K562 (cell line): ENCODE data around the gene TBX6. TPM values are rescaled to one million over a fixed set of nuclear protein-coding genes. Genes with fewer than 3 reads are reported as not detected.

Experiments used
- CXXC5 ChIP-seq: fragments of 250-450 bp; sonication (Bioruptor Pico); IDR thresholded peaks from 2 replicates; pipeline ENCODE4 v1.8.0; 2022; ENCODE audit warnings: inconsistent platforms, mild to moderate bottlenecking, moderate library complexity
- DDX20 ChIP-seq: fragments of 450-650 bp; IDR thresholded peaks from 2 replicates; pipeline ENCODE4 v1.6.1; 2016; ENCODE audit warnings: missing genetic modification characterization, low read depth, mild to moderate bottlenecking, missing compliant biosample characterization, moderate library complexity
- ELF1 ChIP-seq: fragments of 200-800 bp; sonication (Bioruptor generic); IDR thresholded peaks from 2 replicates; pipeline ENCODE4 v1.6.1; 2016; ENCODE audit warnings: missing genetic modification characterization, missing compliant biosample characterization
- ETV5 ChIP-seq: sonication (generic); formaldehyde crosslinking; IDR thresholded peaks from 2 replicates; pipeline ENCODE4 v1.4.0; 2020; ENCODE audit warnings: low read depth, mild to moderate bottlenecking, missing genetic modification reagents
- FIP1L1 ChIP-seq: fragments of 200-400 bp; formaldehyde crosslinking; IDR thresholded peaks from 2 replicates; pipeline ENCODE4 v1.6.1; 2018; ENCODE audit warnings: mild to moderate bottlenecking, low read depth, low read length; ENCODE audit not compliant: poor library complexity, severe bottlenecking
- HCFC1 ChIP-seq: IDR thresholded peaks from 2 replicates; pipeline ENCODE4 v1.6.1; 2012; ENCODE audit warnings: low read depth, low read length, improper control_type of control experiment
- JUND ChIP-seq, 2 experiments: IDR thresholded peaks; 2 replicates in 1 of 2; 3 replicates in 1 of 2; pipeline ENCODE4 v1.6.1; 2011; ENCODE audit warnings: borderline replicate concordance in 2 of 2, low read depth in 2 of 2, low read length in 2 of 2, improper control_type of control experiment in 1 of 2, missing biosample characterization in 1 of 2, missing genetic modification characterization in 1 of 2, missing genetic modification reagents in 1 of 2
- MAZ ChIP-seq, 2 experiments: fragments of 450-650 bp in 1 of 2; sonication (generic) in 1 of 2; formaldehyde crosslinking; IDR thresholded peaks in 1 of 2; conservative IDR thresholded peaks in 1 of 2; 2 replicates each; pipeline versions ENCODE4 v1.4.0 to v1.5.0; 2020; ENCODE audit warnings: mild to moderate bottlenecking in 1 of 2, missing genetic modification reagents in 1 of 2
- MTA3 ChIP-seq: fragments of 450-650 bp; formaldehyde crosslinking; IDR thresholded peaks from 2 replicates; pipeline ENCODE4 v1.6.1; 2017; ENCODE audit warnings: mild to moderate bottlenecking, borderline replicate concordance
- PHF20 ChIP-seq: fragments of 450-650 bp; IDR thresholded peaks from 2 replicates; pipeline ENCODE4 v1.6.1; 2018; ENCODE audit not compliant: partially characterized antibody
- TEAD1 ChIP-seq, 2 experiments: fragments of 450-650 bp in 1 of 2; sonication (generic) in 1 of 2; formaldehyde crosslinking; IDR thresholded peaks; 2 replicates each; pipeline versions ENCODE4 v1.4.0 to v1.8.0; 2020 to 2022; ENCODE audit warnings: mild to moderate bottlenecking in 2 of 2, missing genetic modification reagents in 1 of 2
- ZFX ChIP-seq: sonication (generic); formaldehyde crosslinking; IDR thresholded peaks from 2 replicates; pipeline ENCODE4 v1.8.0; 2022; ENCODE audit warnings: mild to moderate bottlenecking, missing genetic modification reagents, moderate library complexity
- ZKSCAN1 ChIP-seq: fragments of 150-350 bp; IDR thresholded peaks from 2 replicates; pipeline ENCODE4 v1.6.1; 2016; ENCODE audit warnings: low read depth, low read length
- ZNF24 ChIP-seq: fragments of 450-650 bp; IDR thresholded peaks from 2 replicates; pipeline ENCODE4 v1.6.1; 2016
- ZNF324 ChIP-seq: fragments of 250-450 bp; sonication (Bioruptor Pico); IDR thresholded peaks from 2 replicates; pipeline ENCODE4 v1.4.0; 2020; ENCODE audit warnings: mild to moderate bottlenecking
- ZNF77 ChIP-seq: fragments of 250-450 bp; sonication (Bioruptor Pico); IDR thresholded peaks from 2 replicates; pipeline ENCODE4 v1.5.0; 2020
- polyA plus RNA-seq, 8 experiments: library from polyadenylated mRNA; depleted of rRNA in 4 of 8; stranded (reverse) in 5 of 8; unstranded in 3 of 8; fragments of >200 nt; fragmentation: Nextera tagmentation in 2 of 8; fragmentation: Illumina TruSeq in 1 of 8; extraction: Ambion mirVana in 2 of 8; extraction: Trizol in 1 of 8; gene quantifications; 2 replicates each; pipeline versions ENCODE4 v1.2.1 to v1.2.3, GENCODE V29; 2011 to 2014; ENCODE audit warnings: inconsistent platforms in 1 of 8, missing spikeins in 1 of 8
- total RNA-seq, 7 experiments: library from RNA; depleted of rRNA in 6 of 7; stranded (reverse); fragments of >200 nt in 6 of 7; fragmentation: Illumina TruSeq in 2 of 7; extraction: Trizol in 2 of 7; gene quantifications; 2 replicates each; pipeline versions ENCODE4 v1.2.1 to v1.2.3, GENCODE V29; 2011 to 2021; ENCODE audit warnings: low replicate concordance in 1 of 7
- TF ChIP-seq, protein P1 (sequence below): fragments of 450-650 bp; formaldehyde crosslinking; IDR thresholded peaks from 2 replicates; pipeline ENCODE4 v1.4.0; 2020; ENCODE audit warnings: mild to moderate bottlenecking, moderate library complexity
- TF ChIP-seq, protein P2 (sequence below): fragments of 250-450 bp; sonication (Bioruptor Pico); IDR thresholded peaks from 2 replicates; pipeline ENCODE4 v1.4.0; 2020

Gene TBX6
- total and polyA plus RNA-seq, 9 of the 15 experiments (the other 6 are each of a cell fraction or from before 2014, with no cell fraction given), result 0.07 to 0.58 (median 0.11) TPM; not detected in 2

DNA sequence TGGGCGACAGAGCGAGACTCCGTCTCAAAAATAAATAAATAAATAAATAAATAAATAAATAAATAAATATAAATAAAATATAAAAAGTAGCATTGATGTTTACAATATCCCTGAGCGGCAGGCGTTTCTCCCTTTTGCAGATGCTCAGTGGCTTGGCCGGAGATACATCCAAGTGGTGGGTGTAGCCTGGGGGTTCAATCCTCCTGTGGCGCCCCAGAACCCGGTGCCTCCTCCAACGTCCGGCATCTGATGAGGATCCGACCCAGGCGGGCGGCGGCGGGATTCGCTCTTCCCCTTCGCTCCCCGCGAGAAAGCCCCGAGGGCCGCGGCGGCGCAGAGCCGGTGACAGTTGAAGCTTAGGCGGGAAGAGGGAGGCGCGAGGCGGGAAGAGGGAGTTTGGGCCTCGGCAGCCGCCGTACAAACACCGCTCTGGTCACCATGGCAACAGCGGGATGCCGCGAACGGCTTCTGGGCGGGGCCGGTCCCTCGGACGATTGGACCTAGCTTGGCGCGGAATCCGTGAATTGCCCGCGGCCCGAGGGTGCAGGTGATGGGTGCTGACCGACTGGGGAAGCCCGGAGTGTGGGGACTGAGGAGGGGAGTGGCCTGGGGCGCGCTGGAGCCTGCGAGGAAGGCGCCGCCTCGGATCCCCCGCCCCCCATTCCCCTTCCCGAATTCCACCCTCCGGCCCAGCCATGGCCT, 38.9 kb downstream of the TBX6 start (continued):
- TF ChIP-seq ZKSCAN1 (peak; percentile 54; the same call in 1 of the 2 replicates), TEAD1 (CRISPR knock-in tag; IDR thresholded peaks at IDR 0.05) (peak in 1 of 2 experiments; percentile 89; a peak in 1 of 4 replicates), ETV5 (CRISPR knock-in tag) (peak; percentile 55), MAZ (CRISPR knock-in tag; conservative IDR thresholded peaks at IDR 0.05 in 1 of 2, IDR thresholded peaks at IDR 0.05 in 1 of 2) (peak; percentile 66 to 83), ZNF24 (peak; percentile 46; the same call in 1 of the 2 replicates), FIP1L1 (peak; percentile 85), DDX20 (tag) (no peak), CXXC5 (peak; percentile 91), ZFX (CRISPR knock-in tag) (peak; percentile 86), HCFC1 (peak; percentile 71), ELF1 (tag) (peak; percentile 24; the same call in 1 of the 2 replicates), PHF20 (peak; percentile 59), MTA3 (peak; percentile 100), ZNF324 (CRISPR knock-in tag) (no peak), ZNF77 (CRISPR knock-in tag) (no peak), JUND (IDR thresholded peaks at IDR 0.05; ENCODE audit: borderline replicate concordance, low read depth, low read length) (0 out of 2 replicates have a peak, but pooled peaks have one; percentile 42), JUND (tag; IDR thresholded peaks at IDR 0.05; ENCODE audit: borderline replicate concordance, low read depth, low read length) (peak; percentile 35; the same call in 1 of the 3 replicates)
- TF ChIP-seq, protein P1, sequence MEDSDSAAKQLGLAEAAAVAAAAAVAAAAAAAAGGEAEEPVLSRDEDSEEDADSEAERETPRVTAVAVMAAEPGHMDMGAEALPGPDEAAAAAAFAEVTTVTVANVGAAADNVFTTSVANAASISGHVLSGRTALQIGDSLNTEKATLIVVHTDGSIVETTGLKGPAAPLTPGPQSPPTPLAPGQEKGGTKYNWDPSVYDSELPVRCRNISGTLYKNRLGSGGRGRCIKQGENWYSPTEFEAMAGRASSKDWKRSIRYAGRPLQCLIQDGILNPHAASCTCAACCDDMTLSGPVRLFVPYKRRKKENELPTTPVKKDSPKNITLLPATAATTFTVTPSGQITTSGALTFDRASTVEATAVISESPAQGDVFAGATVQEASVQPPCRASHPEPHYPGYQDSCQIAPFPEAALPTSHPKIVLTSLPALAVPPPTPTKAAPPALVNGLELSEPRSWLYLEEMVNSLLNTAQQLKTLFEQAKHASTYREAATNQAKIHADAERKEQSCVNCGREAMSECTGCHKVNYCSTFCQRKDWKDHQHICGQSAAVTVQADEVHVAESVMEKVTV (CRISPR knock-in tag), result no peak
- TF ChIP-seq, protein P2, sequence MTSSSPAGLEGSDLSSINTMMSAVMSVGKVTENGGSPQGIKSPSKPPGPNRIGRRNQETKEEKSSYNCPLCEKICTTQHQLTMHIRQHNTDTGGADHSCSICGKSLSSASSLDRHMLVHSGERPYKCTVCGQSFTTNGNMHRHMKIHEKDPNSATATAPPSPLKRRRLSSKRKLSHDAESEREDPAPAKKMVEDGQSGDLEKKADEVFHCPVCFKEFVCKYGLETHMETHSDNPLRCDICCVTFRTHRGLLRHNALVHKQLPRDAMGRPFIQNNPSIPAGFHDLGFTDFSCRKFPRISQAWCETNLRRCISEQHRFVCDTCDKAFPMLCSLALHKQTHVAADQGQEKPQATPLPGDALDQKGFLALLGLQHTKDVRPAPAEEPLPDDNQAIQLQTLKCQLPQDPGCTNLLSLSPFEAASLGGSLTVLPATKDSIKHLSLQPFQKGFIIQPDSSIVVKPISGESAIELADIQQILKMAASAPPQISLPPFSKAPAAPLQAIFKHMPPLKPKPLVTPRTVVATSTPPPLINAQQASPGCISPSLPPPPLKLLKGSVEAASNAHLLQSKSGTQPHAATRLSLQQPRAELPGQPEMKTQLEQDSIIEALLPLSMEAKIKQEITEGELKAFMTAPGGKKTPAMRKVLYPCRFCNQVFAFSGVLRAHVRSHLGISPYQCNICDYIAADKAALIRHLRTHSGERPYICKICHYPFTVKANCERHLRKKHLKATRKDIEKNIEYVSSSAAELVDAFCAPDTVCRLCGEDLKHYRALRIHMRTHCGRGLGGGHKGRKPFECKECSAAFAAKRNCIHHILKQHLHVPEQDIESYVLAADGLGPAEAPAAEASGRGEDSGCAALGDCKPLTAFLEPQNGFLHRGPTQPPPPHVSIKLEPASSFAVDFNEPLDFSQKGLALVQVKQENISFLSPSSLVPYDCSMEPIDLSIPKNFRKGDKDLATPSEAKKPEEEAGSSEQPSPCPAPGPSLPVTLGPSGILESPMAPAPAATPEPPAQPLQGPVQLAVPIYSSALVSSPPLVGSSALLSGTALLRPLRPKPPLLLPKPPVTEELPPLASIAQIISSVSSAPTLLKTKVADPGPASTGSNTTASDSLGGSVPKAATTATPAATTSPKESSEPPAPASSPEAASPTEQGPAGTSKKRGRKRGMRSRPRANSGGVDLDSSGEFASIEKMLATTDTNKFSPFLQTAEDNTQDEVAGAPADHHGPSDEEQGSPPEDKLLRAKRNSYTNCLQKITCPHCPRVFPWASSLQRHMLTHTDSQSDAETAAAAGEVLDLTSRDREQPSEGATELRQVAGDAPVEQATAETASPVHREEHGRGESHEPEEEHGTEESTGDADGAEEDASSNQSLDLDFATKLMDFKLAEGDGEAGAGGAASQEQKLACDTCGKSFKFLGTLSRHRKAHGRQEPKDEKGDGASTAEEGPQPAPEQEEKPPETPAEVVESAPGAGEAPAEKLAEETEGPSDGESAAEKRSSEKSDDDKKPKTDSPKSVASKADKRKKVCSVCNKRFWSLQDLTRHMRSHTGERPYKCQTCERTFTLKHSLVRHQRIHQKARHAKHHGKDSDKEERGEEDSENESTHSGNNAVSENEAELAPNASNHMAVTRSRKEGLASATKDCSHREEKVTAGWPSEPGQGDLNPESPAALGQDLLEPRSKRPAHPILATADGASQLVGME, result peak; percentile 85; the same call in 1 of the 2 replicates
